Adipocyte (in vitro differentiated cells): Measurements from ENCODE around the gene RASGEF1C.

Experiments
- DNase-seq: peaks from one replicate; pipeline ENCODE4 v3.0.0-alpha.2; 2015; ENCODE audit warnings: low read depth
- H3K27me3 ChIP-seq: replicated peaks from 2 replicates; pipeline ENCODE4 v1.7.0; 2013; ENCODE audit warnings: mild to moderate bottlenecking, low read length, moderate library complexity; ENCODE audit not compliant: control insufficient read depth, insufficient read depth
- H3K36me3 ChIP-seq: 2 replicates; pipeline ENCODE4 v1.7.0; 2013; ENCODE audit warnings: low read length, mild to moderate bottlenecking, moderate library complexity; ENCODE audit not compliant: control insufficient read depth, insufficient read depth, severe bottlenecking
- H3K4me1 ChIP-seq: 2 replicates; pipeline ENCODE4 v1.7.0; 2013; ENCODE audit warnings: mild to moderate bottlenecking, low read length, moderate library complexity; ENCODE audit not compliant: control insufficient read depth, insufficient read depth
- H3K4me3 ChIP-seq: 2 replicates; pipeline ENCODE4 v1.7.0; 2013; ENCODE audit warnings: mild to moderate bottlenecking, low read length, moderate library complexity
- H3K9ac ChIP-seq: 2 replicates; pipeline ENCODE4 v1.7.0; 2013; ENCODE audit warnings: mild to moderate bottlenecking, low read length, moderate library complexity
- H3K9me3 ChIP-seq: 2 replicates; pipeline ENCODE4 v1.7.0; 2013; ENCODE audit warnings: mild to moderate bottlenecking, low read length, moderate library complexity; ENCODE audit not compliant: control insufficient read depth

RASGEF1C gene

GRCh38 chr5:180113660-180114303 lies 95.2 kb downstream of the RASGEF1C start:
- no peaks in the 10 kb centered on the region for H3K9me3 ChIP-seq
- H3K4me1 ChIP-seq: no peaks in the 10 kb centered on the region
- no peak overlapping the region for H3K9ac ChIP-seq
- peaks cover 18% of the 10 kb centered on the region for H3K27me3 ChIP-seq
- no peak for DNase-seq
- no peaks in the 10 kb centered on the region for H3K36me3 ChIP-seq
- no peak overlapping the region for H3K4me3 ChIP-seq

- H3K27me3 ChIP-seq: peaks cover 17% of the 10 kb centered on the region
- H3K4me3 ChIP-seq: no peak overlapping the region
- DNase-seq: no peak
- no peaks in the 10 kb centered on the region for H3K36me3 ChIP-seq
- H3K9me3 ChIP-seq: peaks cover 7% of the 10 kb centered on the region
- H3K4me1 ChIP-seq: no peaks in the 10 kb centered on the region
- H3K9ac ChIP-seq: no peak overlapping the region
These were observed 96.7 kb downstream of the RASGEF1C start for GRCh38 chr5:180112181-180112861.

- no peak overlapping the region for H3K4me3 ChIP-seq
- no peak for DNase-seq
- peaks cover 16% of the 10 kb centered on the region for H3K9me3 ChIP-seq
- peaks cover 9% of the 10 kb centered on the region for H3K27me3 ChIP-seq
- H3K36me3 ChIP-seq: no peaks in the 10 kb centered on the region
- no peak overlapping the region for H3K9ac ChIP-seq
- H3K4me1 ChIP-seq: no peaks in the 10 kb centered on the region
These were observed 97.6 kb downstream of the RASGEF1C start for GRCh38 chr5:180111273-180112002.

- DNase-seq: no peak
- H3K4me3 ChIP-seq: no peak overlapping the region
- H3K4me1 ChIP-seq: no peaks in the 10 kb centered on the region
- peaks cover 24% of the 10 kb centered on the region for H3K9me3 ChIP-seq
- H3K9ac ChIP-seq: no peak overlapping the region
- H3K36me3 ChIP-seq: no peaks in the 10 kb centered on the region
- H3K27me3 ChIP-seq: peaks cover 8% of the 10 kb centered on the region
These were observed 99.1 kb downstream of the RASGEF1C start for GRCh38 chr5:180109920-180110319.

- H3K4me1 ChIP-seq: no peaks in the 10 kb centered on the region
- no peak overlapping the region for H3K9ac ChIP-seq
- no peaks in the 10 kb centered on the region for H3K36me3 ChIP-seq
- peaks cover 8% of the 10 kb centered on the region for H3K27me3 ChIP-seq
- DNase-seq: no peak
- H3K4me3 ChIP-seq: no peak overlapping the region
- peaks cover 24% of the 10 kb centered on the region for H3K9me3 ChIP-seq
These were observed 102.0 kb downstream of the RASGEF1C start for GRCh38 chr5:180107005-180107404.

GRCh38 chr5:180105827-180106312 lies 103.1 kb downstream of the RASGEF1C start:
- Histone ChIP-seq H3K4me1 (no peaks in the 10 kb centered on the region), H3K36me3 (no peaks in the 10 kb centered on the region), H3K4me3 (no peak overlapping the region), H3K9ac (no peak overlapping the region), H3K27me3 (peaks cover under 1% of the 10 kb centered on the region), H3K9me3 (peaks cover 24% of the 10 kb centered on the region)
- DNase-seq: no peak

- Histone ChIP-seq H3K9me3 (peaks cover 24% of the 10 kb centered on the region), H3K27me3 (no peaks in the 10 kb centered on the region), H3K36me3 (no peaks in the 10 kb centered on the region), H3K4me3 (no peak overlapping the region), H3K4me1 (no peaks in the 10 kb centered on the region), H3K9ac (no peak overlapping the region)
- DNase-seq: no peak
These were observed 104.9 kb downstream of the RASGEF1C start for GRCh38 chr5:180104168-180104530.

GRCh38 chr5:180103487-180104167 lies 105.4 kb downstream of the RASGEF1C start:
- Histone ChIP-seq H3K4me1 (no peaks in the 10 kb centered on the region), H3K9me3 (peaks cover 24% of the 10 kb centered on the region), H3K36me3 (no peaks in the 10 kb centered on the region), H3K9ac (no peak overlapping the region), H3K27me3 (no peaks in the 10 kb centered on the region), H3K4me3 (no peak overlapping the region)
- DNase-seq: no peak

- H3K36me3 ChIP-seq: no peaks in the 10 kb centered on the region
- peaks cover 19% of the 10 kb centered on the region for H3K9me3 ChIP-seq
- H3K27me3 ChIP-seq: peaks cover 5% of the 10 kb centered on the region
- H3K4me1 ChIP-seq: no peaks in the 10 kb centered on the region
- no peak overlapping the region for H3K9ac ChIP-seq
- no peak overlapping the region for H3K4me3 ChIP-seq
- no peak for DNase-seq
These were observed 106.4 kb downstream of the RASGEF1C start for GRCh38 chr5:180102636-180103035.

- H3K9me3 ChIP-seq: peaks cover 9% of the 10 kb centered on the region
- no peaks in the 10 kb centered on the region for H3K4me1 ChIP-seq
- no peak for DNase-seq
- H3K27me3 ChIP-seq: peaks cover 14% of the 10 kb centered on the region
- no peaks in the 10 kb centered on the region for H3K36me3 ChIP-seq
- no peak overlapping the region for H3K9ac ChIP-seq
- H3K4me3 ChIP-seq: no peak overlapping the region
These were observed 107.4 kb downstream of the RASGEF1C start for GRCh38 chr5:180101451-180102105.
